GM20431 (cell line): ENCODE measurements around the gene RNF223.
"Not testable (repeated sequence)": the region's sequence is repeated elsewhere in the genome, so short reads cannot be mapped to it uniquely, and the experiment has no call there.

Source experiments
- in situ Hi-C: fragments of 300-500 bp; cut with MseI, MboI; formaldehyde crosslinking; loops from one replicate; pipeline ENCODE4 v1.15.0; 2020; ENCODE audit warnings: low sequenced_read_pairs; ENCODE audit not compliant: unreplicated experiment

Gene RNF223

GRCh38 chr1:1074631-1075147 is 583 bp upstream of the RNF223 start:
- in situ Hi-C loops, result no loop called here

- in situ Hi-C loops, result no loop called here
Measured at GRCh38 chr1:1072849-1073742, 1.0 kb downstream of the RNF223 start.

- in situ Hi-C loops, result no loop called here
Measured at GRCh38 chr1:1072299-1072848, 1.7 kb downstream of the RNF223 start.

GRCh38 chr1:1071486-1072298 is 2.4 kb downstream of the RNF223 start:
- in situ Hi-C loops, result no loop called here

- in situ Hi-C loops, result no loop called here
Measured at GRCh38 chr1:1069711-1070676, 4.1 kb downstream of the RNF223 start.

- in situ Hi-C loops, result no loop called here
Measured at GRCh38 chr1:1069056-1069710, 4.9 kb downstream of the RNF223 start.

- in situ Hi-C loops, result no loop called here
Measured at GRCh38 chr1:1068517-1069055, 5.5 kb downstream of the RNF223 start.

GRCh38 chr1:1067860-1068516 is 6.1 kb downstream of the RNF223 start:
- in situ Hi-C loops, result no loop called here

- in situ Hi-C loops, result no loop called here
Measured at GRCh38 chr1:1067284-1067859, 6.7 kb downstream of the RNF223 start.

- in situ Hi-C loops, result no loop called here
Measured at GRCh38 chr1:1066403-1067283, 7.5 kb downstream of the RNF223 start.

GRCh38 chr1:1065940-1066304 is 8.2 kb downstream of the RNF223 start:
- in situ Hi-C loops, result not testable (repeated sequence)

- in situ Hi-C loops, result no loop called here
Measured at GRCh38 chr1:1065265-1065939, 8.7 kb downstream of the RNF223 start.

GRCh38 chr1:1063945-1064831 is 9.9 kb downstream of the RNF223 start:
- in situ Hi-C loops, result no loop called here

GRCh38 chr1:1063261-1063944 is 10.7 kb downstream of the RNF223 start:
- in situ Hi-C loops, result no loop called here
